IMR-90 (cell line): ENCODE data around the gene C1orf87. TPM values are rescaled to one million over a fixed set of nuclear protein-coding genes. Genes with fewer than 3 reads are reported as not detected.
A peak's percentile ranks its signal among the peaks of the same experiment; 100 is the strongest.

Experiments
- ATAC-seq: fragments of 200-7000 bp; cut with Tn5 transposase; 2 replicates; pipeline ENCODE4 v1.9.1; 2020; ENCODE audit warnings: low read depth, mild to moderate bottlenecking, moderate library complexity
- BruUV-seq: library from RNA; stranded (reverse); fragments of 400-500 nt; replicated peaks from 2 replicates; lab custom pipeline; 2021; lab: Mats Ljungman, UMichigan
- CTCF ChIA-PET: fragments of 300-600 bp; formaldehyde crosslinking; extraction: SDS; loops from one replicate; lab custom pipeline; 2021; ENCODE audit warnings: antibody characterized with exemption; lab: Yijun Ruan, JAX
- POLR2A ChIA-PET: fragments of 300-600 bp; sonication (Branson Sonifier 250); formaldehyde crosslinking; loops from one replicate; lab custom pipeline; 2022; ENCODE audit warnings: antibody characterized with exemption; ENCODE audit not compliant: unreplicated experiment; lab: Charles Lee
- DNase-seq: peaks from one replicate; pipeline ENCODE4 v3.0.0; 2013
- H2AFZ ChIP-seq: replicated peaks from 2 replicates; pipeline ENCODE3; 2013; ENCODE audit warnings: low read length, mild to moderate bottlenecking; ENCODE audit not compliant: poor library complexity
- H2AK5ac ChIP-seq: 2 replicates; pipeline ENCODE4 v1.6.1; 2013; ENCODE audit warnings: low read depth, low read length, inconsistent platforms
- H2AK9ac ChIP-seq: replicated peaks from 2 replicates; pipeline ENCODE3; 2013; ENCODE audit warnings: mild to moderate bottlenecking, low read depth, low read length, moderate library complexity; ENCODE audit not compliant: poor library complexity
- H2BK120ac ChIP-seq: 2 replicates; pipeline ENCODE4 v1.6.1; 2013; ENCODE audit warnings: low read depth, low read length, inconsistent platforms
- H2BK15ac ChIP-seq: 3 replicates; pipeline ENCODE4 v1.6.1; 2013; ENCODE audit warnings: low read depth, low read length, inconsistent platforms
- H2BK20ac ChIP-seq: 2 replicates; pipeline ENCODE4 v1.6.1; 2013; ENCODE audit warnings: low read depth, mild to moderate bottlenecking, inconsistent platforms, low read length, moderate library complexity
- H2BK5ac ChIP-seq: 2 replicates; pipeline ENCODE4 v1.6.1; 2013; ENCODE audit warnings: mild to moderate bottlenecking, low read depth, low read length, inconsistent platforms; ENCODE audit not compliant: poor library complexity, severe bottlenecking
- H3K14ac ChIP-seq: replicated peaks from 2 replicates; pipeline ENCODE4 v1.6.1; 2013; ENCODE audit warnings: low read depth, low read length, inconsistent platforms
- H3K18ac ChIP-seq: 2 replicates; pipeline ENCODE4 v1.6.1; 2013; ENCODE audit warnings: low read depth, low read length, control low read depth
- H3K23ac ChIP-seq: 2 replicates; pipeline ENCODE4 v1.6.1; 2013; ENCODE audit warnings: low read depth, low read length, inconsistent platforms
- H3K27ac ChIP-seq: 2 replicates; pipeline ENCODE4 v1.5.1; 2013; ENCODE audit warnings: mild to moderate bottlenecking, control low read depth, low read length; ENCODE audit not compliant: insufficient read depth
- H3K27me3 ChIP-seq: 2 replicates; pipeline ENCODE4 v1.6.1; 2013; ENCODE audit warnings: low read length; ENCODE audit not compliant: control insufficient read depth, insufficient read depth
- H3K36me3 ChIP-seq: 2 replicates; pipeline ENCODE4 v1.6.1; 2013; ENCODE audit warnings: low read length, mixed read lengths; ENCODE audit not compliant: control insufficient read depth, insufficient read depth
- H3K4ac ChIP-seq: 2 replicates; pipeline ENCODE4 v1.6.1; 2013; ENCODE audit warnings: low read depth, low read length, inconsistent platforms
- H3K4me1 ChIP-seq: 2 replicates; pipeline ENCODE4 v1.6.1; 2013; ENCODE audit warnings: low read length, mixed read lengths; ENCODE audit not compliant: control insufficient read depth, insufficient read depth
- H3K4me2 ChIP-seq: 2 replicates; pipeline ENCODE4 v1.6.1; 2013; ENCODE audit warnings: low read depth, mild to moderate bottlenecking, control low read depth, low read length, moderate library complexity
- H3K4me3 ChIP-seq: 2 replicates; pipeline ENCODE4 v1.5.1; 2013; ENCODE audit warnings: low read depth, mild to moderate bottlenecking, control low read depth, low read length, moderate library complexity; ENCODE audit not compliant: insufficient read depth
- H3K56ac ChIP-seq: 2 replicates; pipeline ENCODE4 v1.6.1; 2013; ENCODE audit warnings: low read length, inconsistent platforms; ENCODE audit not compliant: insufficient read depth; ENCODE audit errors: extremely low read depth
- H3K79me1 ChIP-seq, 2 experiments: 2 replicates each; pipeline ENCODE4 v1.6.1; 2013; ENCODE audit warnings: low read length in 2 of 2, inconsistent platforms in 1 of 2, low read depth in 1 of 2
- H3K9ac ChIP-seq: 2 replicates; pipeline ENCODE4 v1.6.1; 2013; ENCODE audit warnings: low read depth, low read length, control low read depth
- H3K9me1 ChIP-seq: 2 replicates; pipeline ENCODE4 v1.6.1; 2013; ENCODE audit warnings: low read length, inconsistent platforms; ENCODE audit not compliant: insufficient read depth
- H3K9me3 ChIP-seq: 2 replicates; pipeline ENCODE4 v1.6.1; 2013; ENCODE audit warnings: low read length; ENCODE audit not compliant: control insufficient read depth, insufficient read depth
- H4K20me1 ChIP-seq: 2 replicates; pipeline ENCODE4 v1.6.1; 2013; ENCODE audit warnings: low read length, inconsistent platforms; ENCODE audit not compliant: insufficient read depth
- H4K5ac ChIP-seq: 2 replicates; pipeline ENCODE4 v1.6.1; 2013; ENCODE audit warnings: mild to moderate bottlenecking, low read depth, low read length, control low read depth
- H4K8ac ChIP-seq, 2 experiments: 2 replicates each; pipeline ENCODE4 v1.6.1; 2013; ENCODE audit warnings: low read depth in 2 of 2, low read length in 2 of 2, control low read depth in 1 of 2, inconsistent platforms in 1 of 2
- H4K91ac ChIP-seq: 2 replicates; pipeline ENCODE4 v1.6.1; 2013; ENCODE audit warnings: low read depth, low read length, inconsistent platforms; ENCODE audit not compliant: insufficient read depth
- BHLHE40 ChIP-seq: fragments of 150-350 bp; IDR thresholded peaks from 2 replicates; pipeline ENCODE4 v1.6.1; 2016; ENCODE audit warnings: mild to moderate bottlenecking, low read depth, low read length
- CEBPB ChIP-seq: IDR thresholded peaks from 2 replicates; pipeline ENCODE4 v1.6.1; 2012; ENCODE audit warnings: low read depth, low read length, improper control_type of control experiment
- CHD1 ChIP-seq: IDR thresholded peaks from 2 replicates; pipeline ENCODE4 v1.6.1; 2012; ENCODE audit warnings: low read depth, low read length, improper control_type of control experiment
- ELK1 ChIP-seq: fragments of 150-350 bp; IDR thresholded peaks from 2 replicates; pipeline ENCODE4 v1.6.1; 2016; ENCODE audit warnings: low read depth, mild to moderate bottlenecking, low read length, moderate library complexity, borderline replicate concordance
- FOS ChIP-seq: fragments of 150-350 bp; IDR thresholded peaks from 2 replicates; pipeline ENCODE4 v1.6.1; 2016; ENCODE audit warnings: low read depth, low read length
- MAFK ChIP-seq: IDR thresholded peaks from 2 replicates; pipeline ENCODE4 v1.6.1; 2012; ENCODE audit warnings: low read depth, low read length, improper control_type of control experiment
- MAZ ChIP-seq: IDR thresholded peaks from 2 replicates; pipeline ENCODE4 v1.6.1; 2012; ENCODE audit warnings: low read depth, mild to moderate bottlenecking, low read length, improper control_type of control experiment, moderate library complexity, borderline replicate concordance
- MXI1 ChIP-seq: IDR thresholded peaks from 2 replicates; pipeline ENCODE4 v1.6.1; 2012; ENCODE audit warnings: low read depth, mild to moderate bottlenecking, low read length, moderate library complexity, borderline replicate concordance
- POLR2A ChIP-seq: IDR thresholded peaks from 2 replicates; pipeline ENCODE4 v1.6.1; 2012; ENCODE audit warnings: mild to moderate bottlenecking, low read depth, low read length
- RAD21 ChIP-seq: IDR thresholded peaks from 2 replicates; pipeline ENCODE4 v1.6.1; 2012; ENCODE audit warnings: low read length, improper control_type of control experiment
- RCOR1 ChIP-seq: IDR thresholded peaks from 2 replicates; pipeline ENCODE4 v1.6.1; 2012; ENCODE audit warnings: mild to moderate bottlenecking, low read length, improper control_type of control experiment; ENCODE audit not compliant: insufficient replicate concordance
- RFX5 ChIP-seq: IDR thresholded peaks from 2 replicates; pipeline ENCODE4 v1.8.0; 2012; ENCODE audit warnings: low read depth, mild to moderate bottlenecking, low read length, moderate library complexity
- USF2 ChIP-seq: fragments of 150-350 bp; IDR thresholded peaks from 2 replicates; pipeline ENCODE4 v1.6.1; 2017; ENCODE audit warnings: mild to moderate bottlenecking, antibody characterized with exemption, low read length, low read depth
- whole genome bisulfite sequencing, 2 experiments: methylation state at CpG; one replicate each; pipeline versions ENCODE4 v1.1.5 to v1.1.7; 2013; ENCODE audit warnings: missing lambda C conversion rate in 2 of 2; ENCODE audit not compliant: insufficient read length in 1 of 2; ENCODE audit errors: extremely low coverage in 2 of 2; 5-methylcytosine and 5-hydroxymethylcytosine counted together
- dilution Hi-C: fragments of 300-500 bp; cut with HindIII; formaldehyde crosslinking; loops from one replicate; pipeline ENCODE4 v1.14.3; 2018; ENCODE audit warnings: low sequenced_read_pairs; ENCODE audit not compliant: unreplicated experiment
- in situ Hi-C: fragments of 300-500 bp; cut with MboI; formaldehyde crosslinking; loops from 3 replicates; pipeline ENCODE4 v1.14.3; 2019; ENCODE audit warnings: low sequenced_read_pairs, inconsistent platforms, mixed read lengths
- intact Hi-C: fragments of 100-400 bp; cut with micrococcal nuclease; formaldehyde crosslinking; loops from 2 replicates; pipeline ENCODE4 v1.10.0; 2022
- polyA plus RNA-seq, 3 experiments: library from polyadenylated mRNA; depleted of rRNA; stranded (reverse); fragments of >200 nt; gene quantifications; 2 replicates each; pipeline ENCODE4 v1.2.3, GENCODE V29; 2012; ENCODE audit warnings: low replicate concordance in 1 of 3
- total RNA-seq: library from RNA; depleted of rRNA; stranded (reverse); fragments of >200 nt; gene quantifications from 2 replicates; pipeline ENCODE4 v1.2.3, GENCODE V29; 2012
- TF ChIP-seq, protein P1 (sequence below): conservative IDR thresholded peaks from 2 replicates; pipeline ENCODE4 v1.5.1; 2012; ENCODE audit warnings: mild to moderate bottlenecking, low read depth, low read length, improper control_type of control experiment

Gene C1orf87
- total and polyA plus RNA-seq, 2 of the 4 experiments (the other 2 are of a cell fraction) = not detected

- DNase-seq (peak; percentile 26), ATAC-seq (peak; percentile 79)
- Histone ChIP-seq H2BK120ac (no peak overlapping the region), H2AK9ac (no peak overlapping the region), H3K79me1 (no peaks in the 10 kb centered on the region), H2AFZ (peak overlapping the region; percentile 68), H2BK5ac (no peak overlapping the region), H3K9me1 (no peaks in the 10 kb centered on the region), H2BK15ac (no peak overlapping the region), H3K9me3 (no peaks in the 10 kb centered on the region), H3K36me3 (no peaks in the 10 kb centered on the region), H3K56ac (no peak overlapping the region), H4K5ac (no peak overlapping the region), H2BK20ac (no peak overlapping the region), H3K4me3 (no peak overlapping the region), H3K27ac (no peak overlapping the region), H3K27me3 (peaks cover 15% of the 10 kb centered on the region), H3K18ac (no peak overlapping the region), H3K4ac (no peak overlapping the region), H3K23ac (no peak overlapping the region), H4K91ac (no peak overlapping the region), H2AK5ac (no peak overlapping the region), H3K9ac (no peak overlapping the region), H3K4me1 (no peaks in the 10 kb centered on the region), H3K4me2 (no peak overlapping the region), H3K14ac (no peak overlapping the region), H4K20me1 (no peaks in the 10 kb centered on the region), H4K8ac (no peak overlapping the region)
- CTCF ChIA-PET = interaction anchor here (0.6 to 1.4 kb wide), 7 partner anchors 10 to 445 kb away, joined by 3 to 4 read pairs (median 3); no protein-coding TSS in a partner anchor
- POLR2A ChIA-PET = interaction anchor here (0.6 kb wide), 1 partner anchor 160 kb away, joined by 3 read pairs; no protein-coding TSS in a partner anchor
- in situ Hi-C loops = loop anchor here (25.0 kb wide), 1 partner anchor 1061 kb away; no protein-coding TSS in a partner anchor
- intact Hi-C loops = loop anchor here (10.0 kb wide), 1 partner anchor 868 kb away; no protein-coding TSS in a partner anchor
- dilution Hi-C loops = no loop called here
- WGBS, 2 experiments = 0% methylated on average over 1 of the region's 19 CpGs; no CpG with 5 or more reads in 1 of the 2 experiments
- no TSS peak for BruUV-seq
- TF ChIP-seq, protein P1, sequence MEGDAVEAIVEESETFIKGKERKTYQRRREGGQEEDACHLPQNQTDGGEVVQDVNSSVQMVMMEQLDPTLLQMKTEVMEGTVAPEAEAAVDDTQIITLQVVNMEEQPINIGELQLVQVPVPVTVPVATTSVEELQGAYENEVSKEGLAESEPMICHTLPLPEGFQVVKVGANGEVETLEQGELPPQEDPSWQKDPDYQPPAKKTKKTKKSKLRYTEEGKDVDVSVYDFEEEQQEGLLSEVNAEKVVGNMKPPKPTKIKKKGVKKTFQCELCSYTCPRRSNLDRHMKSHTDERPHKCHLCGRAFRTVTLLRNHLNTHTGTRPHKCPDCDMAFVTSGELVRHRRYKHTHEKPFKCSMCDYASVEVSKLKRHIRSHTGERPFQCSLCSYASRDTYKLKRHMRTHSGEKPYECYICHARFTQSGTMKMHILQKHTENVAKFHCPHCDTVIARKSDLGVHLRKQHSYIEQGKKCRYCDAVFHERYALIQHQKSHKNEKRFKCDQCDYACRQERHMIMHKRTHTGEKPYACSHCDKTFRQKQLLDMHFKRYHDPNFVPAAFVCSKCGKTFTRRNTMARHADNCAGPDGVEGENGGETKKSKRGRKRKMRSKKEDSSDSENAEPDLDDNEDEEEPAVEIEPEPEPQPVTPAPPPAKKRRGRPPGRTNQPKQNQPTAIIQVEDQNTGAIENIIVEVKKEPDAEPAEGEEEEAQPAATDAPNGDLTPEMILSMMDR = peak; percentile 64
- TF ChIP-seq BHLHE40 (no peak), FOS (no peak), MAFK (peak; percentile 75), RFX5 (no peak), RCOR1 (no peak), MXI1 (no peak), CEBPB (no peak), CHD1 (no peak), USF2 (no peak), POLR2A (no peak), RAD21 (peak; percentile 56), MAZ (no peak), ELK1 (no peak)
These were observed 97.1 kb downstream of the C1orf87 start for GRCh38 chr1:59976194-59977074.
